ENCODE data around the gene SHISAL2A.
"Not testable (repeated sequence)": the region's sequence is repeated elsewhere in the genome, so short reads cannot be mapped to it uniquely, and the experiment has no call there.

Gene SHISAL2A

DNA sequence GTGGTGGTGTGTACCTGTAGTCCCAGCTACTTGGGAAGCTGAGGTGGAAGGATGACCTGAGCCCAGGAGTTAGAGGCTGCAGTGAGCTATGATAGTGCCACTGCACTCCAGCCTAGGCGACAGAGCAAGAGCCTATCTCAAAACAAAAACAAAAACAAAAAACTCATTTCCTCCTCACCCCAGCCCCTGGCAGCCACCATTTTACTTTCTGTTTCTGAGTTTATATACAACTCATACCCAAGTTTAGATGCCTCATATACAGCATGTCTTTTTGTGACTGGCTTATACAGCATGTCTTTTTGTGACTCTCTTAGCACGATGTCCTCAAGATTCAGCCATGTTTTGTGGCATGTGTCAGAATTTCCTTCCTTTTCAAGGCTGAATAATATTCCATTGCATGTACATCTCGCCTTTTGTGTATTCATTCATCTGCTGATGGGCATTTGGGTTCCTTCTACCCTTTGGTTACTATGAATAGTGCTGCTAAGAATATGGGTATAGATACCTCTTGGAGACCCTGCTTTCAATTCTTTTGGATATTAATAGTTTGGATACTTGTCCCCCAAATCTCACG lies 50.5 kb downstream of the SHISAL2A start:
- H3K36me3 ChIP-seq (ENCODE audit: low read depth): peaks cover 30% of the 10 kb centered on the region
- H3K27ac ChIP-seq (ENCODE audit: poor library complexity, severe bottlenecking): no peak overlapping the region
- ATAC-seq (ENCODE audit: low read depth) (no peak), DNase-seq (ENCODE audit: low spot score) (no peak)
- no peaks in the 10 kb centered on the region for H3K27me3 ChIP-seq (ENCODE audit: insufficient read depth, poor library complexity, severe bottlenecking)
- TF ChIP-seq, protein P1, sequence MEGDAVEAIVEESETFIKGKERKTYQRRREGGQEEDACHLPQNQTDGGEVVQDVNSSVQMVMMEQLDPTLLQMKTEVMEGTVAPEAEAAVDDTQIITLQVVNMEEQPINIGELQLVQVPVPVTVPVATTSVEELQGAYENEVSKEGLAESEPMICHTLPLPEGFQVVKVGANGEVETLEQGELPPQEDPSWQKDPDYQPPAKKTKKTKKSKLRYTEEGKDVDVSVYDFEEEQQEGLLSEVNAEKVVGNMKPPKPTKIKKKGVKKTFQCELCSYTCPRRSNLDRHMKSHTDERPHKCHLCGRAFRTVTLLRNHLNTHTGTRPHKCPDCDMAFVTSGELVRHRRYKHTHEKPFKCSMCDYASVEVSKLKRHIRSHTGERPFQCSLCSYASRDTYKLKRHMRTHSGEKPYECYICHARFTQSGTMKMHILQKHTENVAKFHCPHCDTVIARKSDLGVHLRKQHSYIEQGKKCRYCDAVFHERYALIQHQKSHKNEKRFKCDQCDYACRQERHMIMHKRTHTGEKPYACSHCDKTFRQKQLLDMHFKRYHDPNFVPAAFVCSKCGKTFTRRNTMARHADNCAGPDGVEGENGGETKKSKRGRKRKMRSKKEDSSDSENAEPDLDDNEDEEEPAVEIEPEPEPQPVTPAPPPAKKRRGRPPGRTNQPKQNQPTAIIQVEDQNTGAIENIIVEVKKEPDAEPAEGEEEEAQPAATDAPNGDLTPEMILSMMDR (IDR thresholded peaks at IDR 0.05; ENCODE audit: poor library complexity, severe bottlenecking): no peak
- no peak overlapping the region for H3K4me3 ChIP-seq (ENCODE audit: severe bottlenecking)
- no peaks in the 10 kb centered on the region for H3K4me1 ChIP-seq (ENCODE audit: insufficient read depth, poor library complexity, severe bottlenecking)
- H3K9me3 ChIP-seq (ENCODE audit: severe bottlenecking): no peaks in the 10 kb centered on the region

GRCh38 chr1:52684545-52684944 lies 51.6 kb downstream of the SHISAL2A start:
- Histone ChIP-seq H3K27ac (ENCODE audit: poor library complexity, severe bottlenecking) (no peak overlapping the region), H3K9me3 (ENCODE audit: severe bottlenecking) (no peaks in the 10 kb centered on the region), H3K27me3 (ENCODE audit: insufficient read depth, poor library complexity, severe bottlenecking) (no peaks in the 10 kb centered on the region), H3K4me3 (ENCODE audit: severe bottlenecking) (no peak overlapping the region), H3K36me3 (ENCODE audit: low read depth) (peaks cover 40% of the 10 kb centered on the region), H3K4me1 (ENCODE audit: insufficient read depth, poor library complexity, severe bottlenecking) (no peaks in the 10 kb centered on the region)
- DNase-seq (ENCODE audit: low spot score) (no peak), ATAC-seq (ENCODE audit: low read depth) (no peak)
- TF ChIP-seq, protein P1 (IDR thresholded peaks at IDR 0.05; ENCODE audit: poor library complexity, severe bottlenecking): no peak

DNA sequence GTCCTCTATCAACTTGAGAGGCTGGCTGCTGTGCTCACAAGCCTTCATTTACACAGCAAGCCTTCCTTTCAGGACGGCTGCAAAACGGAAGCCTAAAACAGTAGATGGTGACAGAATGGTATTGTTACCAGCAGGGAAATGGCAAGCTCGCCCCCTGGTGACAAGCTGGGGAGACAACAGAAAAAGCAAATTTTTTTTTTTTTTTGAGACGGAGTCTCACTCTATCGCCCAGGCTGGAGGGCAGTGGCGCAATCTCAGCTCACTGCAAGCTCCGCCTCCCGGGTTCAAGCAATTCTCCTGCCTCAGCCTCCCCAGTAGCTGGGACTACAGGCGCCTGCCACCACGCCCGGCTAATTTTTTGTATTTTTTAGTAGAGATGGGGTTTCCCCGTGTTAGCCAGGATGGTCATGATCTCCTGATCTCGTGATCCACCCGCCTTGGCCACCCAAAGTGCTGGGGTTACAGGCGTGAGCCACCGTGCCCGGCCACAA lies 53.3 kb downstream of the SHISAL2A start:
- not testable (repeated sequence) for H3K27ac ChIP-seq (ENCODE audit: poor library complexity, severe bottlenecking); H3K27me3 ChIP-seq (ENCODE audit: insufficient read depth, poor library complexity, severe bottlenecking); H3K9me3 ChIP-seq (ENCODE audit: severe bottlenecking); H3K4me1 ChIP-seq (ENCODE audit: insufficient read depth, poor library complexity, severe bottlenecking); DNase-seq (ENCODE audit: low spot score); H3K4me3 ChIP-seq (ENCODE audit: severe bottlenecking)
- TF ChIP-seq, protein P1 (IDR thresholded peaks at IDR 0.05; ENCODE audit: poor library complexity, severe bottlenecking): peak; percentile 95
- peak; percentile 61 for ATAC-seq (ENCODE audit: low read depth)
- peaks cover 55% of the 10 kb centered on the region for H3K36me3 ChIP-seq (ENCODE audit: low read depth)

DNA sequence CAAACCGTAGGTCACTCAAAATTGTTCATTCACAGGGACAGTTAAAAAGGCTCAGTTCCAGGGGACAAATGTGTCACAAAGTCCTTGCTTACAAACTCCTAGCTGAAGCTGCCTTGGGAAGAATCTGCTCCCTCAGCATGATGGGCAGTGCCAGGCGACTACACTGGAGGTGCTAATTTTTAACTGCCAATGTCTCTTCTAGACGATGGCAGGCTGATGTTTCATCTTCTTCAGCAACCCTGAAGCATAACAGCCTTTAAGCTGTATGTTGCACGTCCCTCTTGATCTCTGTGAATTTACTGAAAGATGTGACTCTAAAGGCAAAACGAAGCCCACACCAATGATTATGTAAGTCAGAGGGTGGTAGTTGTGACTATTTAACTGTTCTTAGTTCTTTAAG lies 53.9 kb downstream of the SHISAL2A start:
- Histone ChIP-seq H3K4me1 (ENCODE audit: insufficient read depth, poor library complexity, severe bottlenecking) (no peaks in the 10 kb centered on the region), H3K27ac (ENCODE audit: poor library complexity, severe bottlenecking) (no peak overlapping the region), H3K4me3 (ENCODE audit: severe bottlenecking) (no peak overlapping the region), H3K9me3 (ENCODE audit: severe bottlenecking) (no peaks in the 10 kb centered on the region), H3K36me3 (ENCODE audit: low read depth) (peaks cover 60% of the 10 kb centered on the region), H3K27me3 (ENCODE audit: insufficient read depth, poor library complexity, severe bottlenecking) (no peaks in the 10 kb centered on the region)
- ATAC-seq (ENCODE audit: low read depth) (no peak), DNase-seq (ENCODE audit: low spot score) (no peak)
- TF ChIP-seq, protein P1 (IDR thresholded peaks at IDR 0.05; ENCODE audit: poor library complexity, severe bottlenecking): no peak

GRCh38 chr1:52691821-52692220 lies 58.9 kb downstream of the SHISAL2A start:
- no peaks in the 10 kb centered on the region for H3K4me1 ChIP-seq (ENCODE audit: insufficient read depth, poor library complexity, severe bottlenecking)
- TF ChIP-seq, protein P1 (IDR thresholded peaks at IDR 0.05; ENCODE audit: poor library complexity, severe bottlenecking): no peak
- no peak overlapping the region for H3K4me3 ChIP-seq (ENCODE audit: severe bottlenecking)
- no peaks in the 10 kb centered on the region for H3K27me3 ChIP-seq (ENCODE audit: insufficient read depth, poor library complexity, severe bottlenecking)
- H3K36me3 ChIP-seq (ENCODE audit: low read depth): peaks cover 66% of the 10 kb centered on the region
- H3K9me3 ChIP-seq (ENCODE audit: severe bottlenecking): no peaks in the 10 kb centered on the region
- H3K27ac ChIP-seq (ENCODE audit: poor library complexity, severe bottlenecking): no peak overlapping the region
- no peak for DNase-seq (ENCODE audit: low spot score)
- ATAC-seq (ENCODE audit: low read depth): no peak
